Skeletal muscle satellite cell (primary cell): ENCODE measurements around the gene BRINP1.

Source experiments
- H3K27me3 ChIP-seq: 2 replicates; pipeline ENCODE4 v1.7.0; 2013; ENCODE audit warnings: low read length; ENCODE audit not compliant: control insufficient read depth, insufficient read depth
- H3K36me3 ChIP-seq: 2 replicates; pipeline ENCODE4 v1.7.0; 2013; ENCODE audit warnings: mild to moderate bottlenecking, control low read depth, low read length; ENCODE audit not compliant: insufficient read depth
- H3K4me1 ChIP-seq: 2 replicates; pipeline ENCODE4 v1.7.0; 2013; ENCODE audit warnings: low read length; ENCODE audit not compliant: control insufficient read depth, insufficient read depth
- H3K4me2 ChIP-seq: 2 replicates; pipeline ENCODE4 v1.7.0; 2013; ENCODE audit warnings: mild to moderate bottlenecking, low read length
- H3K4me3 ChIP-seq: 2 replicates; pipeline ENCODE4 v1.7.0; 2013; ENCODE audit warnings: low read length
- H3K9ac ChIP-seq: 2 replicates; pipeline ENCODE4 v1.7.0; 2013; ENCODE audit warnings: mild to moderate bottlenecking, low read depth, low read length, moderate library complexity
- H3K9me3 ChIP-seq: replicated peaks from 2 replicates; pipeline ENCODE4 v1.7.0; 2013; ENCODE audit warnings: mild to moderate bottlenecking, control low read depth, low read length

Gene BRINP1

DNA sequence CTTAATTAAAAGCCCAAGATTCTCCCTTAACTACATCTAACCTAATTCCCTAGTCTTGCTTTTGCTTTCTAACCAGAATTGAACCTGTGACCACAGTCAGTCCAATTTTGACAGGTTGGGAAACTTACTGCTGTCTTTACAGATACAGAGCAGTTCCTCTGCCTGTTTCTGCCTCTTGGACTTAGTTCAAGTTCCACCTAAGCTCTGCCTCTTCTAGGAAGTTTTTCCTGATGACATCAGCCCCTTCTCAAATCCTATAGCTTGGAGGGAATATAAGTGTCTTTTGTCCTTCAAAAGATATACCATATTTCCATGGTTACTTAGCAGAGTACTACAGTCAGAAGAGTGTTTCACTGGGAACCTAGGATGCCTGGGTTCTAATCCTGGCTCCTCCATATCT lies 31.7 kb downstream of the BRINP1 start:
- Histone ChIP-seq H3K9me3 (no peaks in the 10 kb centered on the region), H3K4me1 (no peaks in the 10 kb centered on the region), H3K36me3 (no peaks in the 10 kb centered on the region), H3K9ac (no peak overlapping the region), H3K27me3 (no peaks in the 10 kb centered on the region), H3K4me2 (no peak overlapping the region), H3K4me3 (no peak overlapping the region)

DNA sequence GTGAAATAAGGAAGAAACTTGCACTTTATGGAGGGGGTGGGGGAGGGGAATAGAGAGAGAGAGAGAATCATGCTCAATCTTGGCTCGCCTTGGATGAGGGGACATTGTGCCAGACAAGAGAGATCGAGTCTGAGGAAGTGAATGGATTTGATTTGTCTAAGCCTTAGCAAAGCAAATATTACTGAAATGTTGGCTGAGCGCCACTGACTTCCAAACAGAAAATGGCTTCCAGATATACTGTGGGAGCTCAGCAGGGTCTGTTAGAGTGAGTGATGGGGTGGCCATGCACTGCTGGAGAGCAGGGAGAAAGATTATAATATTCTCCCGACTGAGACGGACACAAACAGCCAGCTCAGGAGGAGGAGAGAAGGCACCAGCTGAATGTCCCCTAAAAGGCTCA lies 34.5 kb downstream of the BRINP1 start:
- H3K4me1 ChIP-seq, result no peaks in the 10 kb centered on the region
- no peak overlapping the region for H3K4me3 ChIP-seq
- H3K4me2 ChIP-seq, result no peak overlapping the region
- no peaks in the 10 kb centered on the region for H3K36me3 ChIP-seq
- no peaks in the 10 kb centered on the region for H3K9me3 ChIP-seq
- H3K27me3 ChIP-seq, result no peaks in the 10 kb centered on the region
- no peak overlapping the region for H3K9ac ChIP-seq

DNA sequence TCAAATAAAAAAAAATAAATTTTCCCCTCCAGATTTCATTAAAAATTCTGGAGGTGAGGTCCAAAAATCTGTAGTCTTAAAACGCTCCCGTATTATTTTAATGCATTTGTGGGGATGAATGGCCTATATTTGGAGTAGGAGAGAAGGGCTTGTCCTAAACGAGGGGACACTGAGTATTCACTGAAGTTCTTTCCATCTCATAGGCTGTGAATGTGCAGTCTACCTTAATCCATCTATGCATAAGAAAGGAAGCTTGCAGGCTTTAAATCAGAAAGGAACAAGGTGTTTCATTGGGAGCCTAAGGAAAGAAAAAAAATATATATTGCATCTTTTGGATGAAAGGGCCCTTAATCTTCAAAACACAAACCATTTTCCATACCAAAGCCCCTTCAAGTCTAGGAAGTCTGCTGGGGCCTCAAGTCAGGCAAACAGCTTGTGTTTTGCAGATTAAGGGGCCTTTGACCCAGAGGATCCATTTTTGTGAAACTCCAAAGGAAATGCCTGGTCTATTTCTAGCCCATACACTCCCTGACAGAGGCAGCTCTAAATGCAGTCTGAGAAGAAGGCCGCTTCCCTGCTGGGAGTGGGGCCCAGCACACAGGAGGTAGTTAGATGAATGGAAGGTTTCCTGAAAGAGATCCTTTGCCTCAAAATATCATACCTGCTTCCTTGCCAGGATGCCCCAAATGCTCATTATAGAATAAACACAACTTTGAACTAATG lies 35.6 kb downstream of the BRINP1 start:
- no peaks in the 10 kb centered on the region for H3K36me3 ChIP-seq
- no peaks in the 10 kb centered on the region for H3K9me3 ChIP-seq
- no peaks in the 10 kb centered on the region for H3K4me1 ChIP-seq
- H3K9ac ChIP-seq, result no peak overlapping the region
- no peak overlapping the region for H3K4me2 ChIP-seq
- no peak overlapping the region for H3K4me3 ChIP-seq
- no peaks in the 10 kb centered on the region for H3K27me3 ChIP-seq

DNA sequence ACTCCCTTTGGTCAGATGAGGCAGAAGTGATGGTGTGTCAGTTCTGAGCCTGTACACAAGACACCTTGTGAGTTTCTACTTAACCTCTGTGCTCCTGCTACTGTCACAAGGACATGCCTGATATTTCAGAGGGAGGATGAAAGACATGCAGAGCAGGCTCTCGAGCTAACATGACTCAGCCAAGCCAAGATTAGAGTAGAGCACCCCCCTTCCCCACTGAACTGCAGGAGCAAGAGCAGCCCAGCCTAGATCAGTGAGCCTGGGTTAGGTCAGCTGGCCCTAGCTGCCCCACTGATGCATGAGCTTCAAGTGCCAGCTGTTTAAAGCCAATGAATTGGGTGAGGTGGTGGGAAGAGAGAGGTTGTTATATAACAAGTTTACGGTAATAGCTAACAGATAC lies 36.7 kb downstream of the BRINP1 start:
- Histone ChIP-seq H3K4me2 (no peak overlapping the region), H3K36me3 (no peaks in the 10 kb centered on the region), H3K9me3 (no peaks in the 10 kb centered on the region), H3K9ac (no peak overlapping the region), H3K27me3 (no peaks in the 10 kb centered on the region), H3K4me1 (no peaks in the 10 kb centered on the region), H3K4me3 (no peak overlapping the region)

DNA sequence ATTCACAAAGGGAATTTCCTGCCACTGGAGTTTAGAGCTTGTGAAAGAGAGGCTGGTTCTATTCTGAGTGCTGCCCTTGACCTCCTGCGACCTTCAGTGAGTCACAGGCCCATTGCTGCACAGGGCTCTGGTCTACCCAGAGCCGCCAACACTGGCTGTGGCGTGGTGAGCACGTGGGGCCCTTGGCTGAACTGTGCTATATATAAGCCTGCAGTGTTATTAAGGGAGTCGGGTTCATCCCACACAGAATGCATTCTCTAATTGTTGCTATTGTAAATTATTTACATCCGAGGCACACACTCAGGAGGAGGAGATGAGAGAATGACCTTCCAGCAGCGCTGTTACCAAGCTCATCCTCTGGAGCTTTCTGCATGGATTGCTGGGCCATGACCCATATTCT lies 47.1 kb downstream of the BRINP1 start:
- Histone ChIP-seq H3K9ac (no peak overlapping the region), H3K4me2 (no peak overlapping the region), H3K9me3 (no peaks in the 10 kb centered on the region), H3K4me1 (no peaks in the 10 kb centered on the region), H3K27me3 (no peaks in the 10 kb centered on the region), H3K4me3 (no peak overlapping the region), H3K36me3 (no peaks in the 10 kb centered on the region)

DNA sequence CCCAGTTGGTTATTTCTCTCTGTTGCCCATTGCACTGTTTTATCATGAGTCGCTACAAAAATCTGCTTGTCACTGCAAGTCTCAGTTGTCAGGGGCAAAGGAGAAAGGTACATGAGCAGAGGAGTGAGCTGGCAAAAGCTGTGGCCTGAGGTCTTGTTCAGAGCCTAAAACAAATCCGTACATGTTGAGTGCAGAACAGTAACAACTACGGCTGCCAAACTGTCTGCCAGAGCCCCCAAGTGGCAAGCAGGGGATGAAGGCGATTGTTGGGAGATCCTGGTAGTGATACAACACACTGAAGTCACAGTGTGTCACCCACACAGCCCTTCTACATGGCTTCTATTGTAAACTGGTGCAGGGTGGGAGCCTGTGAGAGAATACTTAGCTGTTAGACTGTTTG lies 50.9 kb downstream of the BRINP1 start:
- Histone ChIP-seq H3K4me1 (no peaks in the 10 kb centered on the region), H3K27me3 (no peaks in the 10 kb centered on the region), H3K4me2 (no peak overlapping the region), H3K9ac (no peak overlapping the region), H3K36me3 (no peaks in the 10 kb centered on the region), H3K4me3 (no peak overlapping the region), H3K9me3 (no peaks in the 10 kb centered on the region)

DNA sequence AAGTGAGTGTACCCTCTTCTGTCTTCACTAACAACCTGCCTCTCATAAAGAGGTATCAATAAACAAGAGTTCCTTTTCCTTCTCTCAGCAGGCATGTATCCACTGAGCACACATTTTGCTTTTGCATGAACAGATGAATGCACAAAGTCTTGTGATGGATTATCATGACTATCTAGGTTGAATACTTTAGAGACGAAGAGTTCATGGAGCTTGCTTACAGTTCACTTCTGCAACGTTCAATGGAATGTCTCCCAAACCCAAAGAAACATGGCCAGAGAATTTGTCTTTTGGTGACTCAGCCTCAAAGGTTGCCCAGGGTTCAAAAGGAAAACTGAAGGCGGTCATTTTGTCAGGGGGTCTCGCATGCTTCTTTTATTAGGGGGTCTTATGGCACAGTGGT lies 55.4 kb downstream of the BRINP1 start:
- Histone ChIP-seq H3K27me3 (no peaks in the 10 kb centered on the region), H3K9ac (no peak overlapping the region)

DNA sequence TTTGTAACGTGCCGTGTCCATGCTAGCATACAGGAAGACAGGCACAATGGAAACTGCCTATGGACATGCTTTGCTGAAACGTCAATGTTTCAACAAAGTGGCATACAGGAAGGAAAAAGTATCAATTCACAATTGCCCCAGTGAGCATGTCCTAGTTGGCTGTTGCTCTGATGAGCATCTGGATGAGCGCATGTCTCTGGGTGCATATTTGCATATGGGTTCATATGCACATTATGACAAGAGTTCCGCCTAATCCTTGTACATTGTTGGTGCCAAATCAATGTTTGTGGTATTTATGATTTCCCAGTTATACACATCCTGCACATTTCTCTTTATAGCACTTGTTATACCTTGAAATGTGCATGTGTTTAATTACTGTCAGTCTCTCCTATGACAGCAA lies 58.5 kb downstream of the BRINP1 start:
- no peaks in the 10 kb centered on the region for H3K36me3 ChIP-seq
- H3K4me3 ChIP-seq, result no peak overlapping the region
- no peaks in the 10 kb centered on the region for H3K27me3 ChIP-seq
- no peaks in the 10 kb centered on the region for H3K4me1 ChIP-seq
- H3K4me2 ChIP-seq, result no peak overlapping the region
- no peaks in the 10 kb centered on the region for H3K9me3 ChIP-seq
- no peak overlapping the region for H3K9ac ChIP-seq

More for the DNA sequence above, 55.4 kb downstream of the BRINP1 start:
- Histone ChIP-seq H3K9me3 (no peaks in the 10 kb centered on the region), H3K36me3 (no peaks in the 10 kb centered on the region), H3K4me1 (no peaks in the 10 kb centered on the region), H3K4me3 (no peak overlapping the region), H3K4me2 (no peak overlapping the region)

DNA sequence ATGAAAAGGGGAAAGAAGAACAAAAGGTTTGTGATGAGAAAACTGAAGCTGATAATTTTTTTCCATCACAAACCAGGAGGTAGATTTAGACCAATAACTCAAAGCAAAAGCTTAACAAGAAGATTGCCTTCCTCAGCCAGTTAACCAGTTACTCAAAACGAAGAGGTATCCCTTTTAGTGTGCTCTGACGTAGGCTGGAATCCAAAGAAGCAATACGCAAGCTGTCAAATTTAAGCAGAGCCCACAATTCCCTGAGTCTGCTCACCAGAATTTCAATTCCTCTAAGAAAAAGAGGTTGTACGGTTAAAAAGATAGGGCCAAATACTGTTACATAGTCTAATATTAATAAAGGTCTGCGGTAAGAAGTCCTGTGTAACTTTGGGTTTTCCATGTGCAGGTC lies 61.8 kb downstream of the BRINP1 start:
- no peaks in the 10 kb centered on the region for H3K27me3 ChIP-seq
- H3K4me3 ChIP-seq, result no peak overlapping the region
- no peaks in the 10 kb centered on the region for H3K36me3 ChIP-seq
- no peaks in the 10 kb centered on the region for H3K9me3 ChIP-seq
- H3K4me1 ChIP-seq, result no peaks in the 10 kb centered on the region
- no peak overlapping the region for H3K4me2 ChIP-seq
- H3K9ac ChIP-seq, result no peak overlapping the region

DNA sequence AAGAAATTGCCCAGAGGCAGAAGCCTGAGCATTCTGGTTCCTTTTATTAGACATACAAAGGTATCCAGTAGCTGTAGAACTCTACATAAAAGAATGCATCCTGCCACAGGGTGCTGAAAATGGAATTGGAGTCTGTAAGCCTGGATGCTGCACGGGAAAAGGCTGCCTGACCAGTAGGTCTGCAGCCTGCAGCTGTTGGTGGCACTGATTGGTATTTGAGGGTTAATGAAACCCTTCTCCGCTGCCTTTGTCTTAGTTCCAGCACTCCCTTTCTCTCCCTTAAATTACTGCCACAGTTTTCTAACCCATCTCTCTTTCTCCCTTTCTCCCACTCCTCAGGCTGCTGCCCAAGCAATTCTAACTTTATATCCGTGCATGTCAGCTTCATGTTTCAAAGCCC lies 64.7 kb downstream of the BRINP1 start:
- no peaks in the 10 kb centered on the region for H3K36me3 ChIP-seq
- no peak overlapping the region for H3K9ac ChIP-seq
- no peak overlapping the region for H3K4me3 ChIP-seq
- no peak overlapping the region for H3K4me2 ChIP-seq
- no peaks in the 10 kb centered on the region for H3K9me3 ChIP-seq
- H3K27me3 ChIP-seq, result no peaks in the 10 kb centered on the region
- no peaks in the 10 kb centered on the region for H3K4me1 ChIP-seq

DNA sequence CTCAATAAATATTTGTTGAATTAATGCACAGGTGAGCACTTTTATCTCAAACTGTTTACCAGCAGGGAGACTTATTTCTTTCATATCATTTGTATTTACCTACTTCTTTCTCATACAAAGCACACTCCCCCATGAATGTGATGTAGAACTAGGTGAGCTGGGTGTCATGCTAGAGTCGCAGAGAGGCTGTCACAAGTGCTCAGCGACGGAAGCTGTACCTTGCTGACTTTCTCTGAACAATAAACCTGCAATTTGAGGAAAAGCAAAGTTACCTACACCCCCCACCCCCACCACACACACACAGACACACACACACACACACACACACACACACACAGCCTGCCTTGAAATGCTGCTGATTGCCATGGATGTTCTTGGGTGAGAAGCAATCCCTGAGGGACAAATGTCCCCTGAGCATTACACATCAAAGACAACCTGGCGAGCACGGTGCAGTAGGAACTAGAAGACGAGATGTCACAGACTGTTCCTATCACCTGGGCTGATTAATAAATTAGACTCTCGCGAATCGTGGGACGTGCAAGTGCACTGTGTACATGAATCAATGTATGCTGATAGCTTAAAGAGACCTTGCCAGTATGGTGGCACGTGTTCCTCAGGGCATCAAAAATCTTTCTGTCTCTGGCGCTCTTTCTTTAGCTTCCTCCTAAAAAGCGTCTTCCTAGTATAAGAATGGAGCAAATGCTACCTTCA lies 66.1 kb downstream of the BRINP1 start:
- no peak overlapping the region for H3K9ac ChIP-seq

More for the DNA sequence above, 66.1 kb downstream of the BRINP1 start:
- Histone ChIP-seq H3K4me2 (no peak overlapping the region), H3K9me3 (no peaks in the 10 kb centered on the region), H3K27me3 (no peaks in the 10 kb centered on the region), H3K36me3 (no peaks in the 10 kb centered on the region), H3K4me1 (no peaks in the 10 kb centered on the region), H3K4me3 (no peak overlapping the region)
